K562 (cell line): ENCODE data around the gene P2RX1. TPM values are rescaled to one million over a fixed set of nuclear protein-coding genes. Genes with fewer than 3 reads are reported as not detected.

Experiments
- ATAC-seq: fragments of 200-7000 bp; cut with Tn5 transposase; 3 replicates; pipeline ENCODE4 v1.9.1; 2020; ENCODE audit warnings: moderate library complexity
- BruUV-seq: library from RNA; stranded (reverse); fragments of 400-500 nt; replicated peaks from 2 replicates; lab custom pipeline; 2021; lab: Mats Ljungman, UMichigan
- CTCF ChIA-PET: fragments of 300-600 bp; formaldehyde crosslinking; extraction: SDS; loops from one replicate; lab custom pipeline; 2021; ENCODE audit warnings: low intra/inter-chr PET ratio; lab: Yijun Ruan, JAX
- POLR2A ChIA-PET: fragments of 300-600, 350-650 bp; sonication (Branson Sonifier 250); formaldehyde crosslinking; extraction: SDS; loops from one replicate; lab custom pipeline; 2021; ENCODE audit warnings: antibody characterized with exemption, inconsistent platforms; lab: Yijun Ruan, JAX
- DNase-seq, 4 experiments: peaks; one replicate each; pipeline versions ENCODE4 v3.0.0 to v3.0.0-alpha.2; 2011 to 2018; ENCODE audit warnings: low spot score in 3 of 4, mixed read lengths in 3 of 4; ENCODE audit errors: extremely low read depth in 1 of 4
- FAIRE-seq: peaks from 2 replicates; lab custom pipeline; 2011; peaks lifted over from hg19 to GRCh38; lab: Jason Lieb, UNC
- H2AFZ ChIP-seq: 2 replicates; pipeline ENCODE4 v1.6.0; 2011; ENCODE audit warnings: low read depth, low read length, control low read depth, inconsistent platforms
- H3K27ac ChIP-seq: fragments of 200-600 bp; 3 replicates; pipeline ENCODE4 v1.8.0; 2011; ENCODE audit warnings: low read depth, mild to moderate bottlenecking, control low read depth, inconsistent platforms, low read length, moderate library complexity, mixed read lengths; ENCODE audit errors: extremely low read depth
- H3K27me3 ChIP-seq, 2 experiments: fragments of 300-600 bp in 1 of 2; 2 replicates in 1 of 2; 3 replicates in 1 of 2; pipeline versions ENCODE4 v1.6.0 to v1.8.0; 2011; ENCODE audit warnings: inconsistent platforms in 2 of 2, low read length in 2 of 2, mild to moderate bottlenecking in 1 of 2, mixed read lengths in 1 of 2, moderate library complexity in 1 of 2; ENCODE audit not compliant: control insufficient read depth in 2 of 2, insufficient read depth in 2 of 2
- H3K36me3 ChIP-seq: fragments of 300-600 bp; 3 replicates; pipeline ENCODE4 v1.8.0; 2011; ENCODE audit warnings: mild to moderate bottlenecking, low read length, inconsistent platforms; ENCODE audit not compliant: control insufficient read depth, insufficient read depth
- H3K4me1 ChIP-seq, 2 experiments: fragments of 200-600 bp in 1 of 2; replicated peaks in 1 of 2; 2 replicates in 1 of 2; 3 replicates in 1 of 2; pipeline versions ENCODE4 v1.5.1 to v1.8.0; 2011; ENCODE audit warnings: inconsistent platforms in 2 of 2, low read length in 2 of 2, mild to moderate bottlenecking in 1 of 2, mixed read lengths in 1 of 2, moderate library complexity in 1 of 2; ENCODE audit not compliant: control insufficient read depth in 2 of 2, insufficient read depth in 2 of 2
- H3K4me2 ChIP-seq: 2 replicates; pipeline ENCODE4 v1.6.1; 2011; ENCODE audit warnings: low read length, control low read depth, inconsistent platforms, mixed read lengths; ENCODE audit not compliant: insufficient read depth
- H3K4me3 ChIP-seq: fragments of 200-600 bp; sonication (generic), shearing (Covaris generic); 2 replicates; pipeline ENCODE4 v1.5.1; 2016; ENCODE audit warnings: control low read depth, inconsistent platforms
- H3K79me2 ChIP-seq: fragments of 200-600 bp; 3 replicates; pipeline ENCODE4 v1.8.0; 2011; ENCODE audit warnings: low read length, inconsistent platforms; ENCODE audit not compliant: control insufficient read depth, insufficient read depth
- H3K9ac ChIP-seq, 2 experiments: 2 replicates each; pipeline versions ENCODE4 v1.6.0 to v1.6.1; 2011; ENCODE audit warnings: low read depth in 2 of 2, low read length in 2 of 2, control low read depth in 1 of 2, inconsistent platforms in 1 of 2, mild to moderate bottlenecking in 1 of 2, mixed read lengths in 1 of 2; ENCODE audit not compliant: insufficient read depth in 1 of 2
- H3K9me1 ChIP-seq: one replicate; pipeline ENCODE4 v1.6.0; 2011; ENCODE audit warnings: inconsistent platforms, mild to moderate bottlenecking, low read length, moderate library complexity; ENCODE audit not compliant: control insufficient read depth, insufficient read depth
- H3K9me3 ChIP-seq: replicated peaks from 2 replicates; pipeline ENCODE4 v1.5.1; 2011; ENCODE audit warnings: low read depth, low read length, inconsistent platforms; ENCODE audit not compliant: control insufficient read depth, insufficient read depth
- H4K20me1 ChIP-seq: replicated peaks from 2 replicates; pipeline ENCODE4 v1.6.1; 2011; ENCODE audit warnings: low read length, inconsistent platforms, mixed read lengths; ENCODE audit not compliant: control insufficient read depth, insufficient read depth
- ARID1B ChIP-seq: fragments of 450-650 bp; IDR thresholded peaks from 2 replicates; pipeline ENCODE4 v1.6.1; 2016; ENCODE audit warnings: antibody characterized with exemption, mild to moderate bottlenecking, inconsistent platforms
- CREB3 ChIP-seq: fragments of 450-650 bp; conservative IDR thresholded peaks from 2 replicates; pipeline ENCODE4 v1.6.1; 2016; ENCODE audit warnings: missing genetic modification characterization, low read depth, mild to moderate bottlenecking, missing compliant biosample characterization, moderate library complexity
- CREM ChIP-seq: IDR thresholded peaks from 2 replicates; pipeline ENCODE4 v1.6.1; 2014; ENCODE audit warnings: antibody characterized with exemption, low read depth
- CTBP1 ChIP-seq: fragments of 450-650 bp; IDR thresholded peaks from 2 replicates; pipeline ENCODE4 v1.6.1; 2016; ENCODE audit warnings: borderline replicate concordance
- FIP1L1 ChIP-seq: fragments of 200-400 bp; formaldehyde crosslinking; IDR thresholded peaks from 2 replicates; pipeline ENCODE4 v1.6.1; 2018; ENCODE audit warnings: mild to moderate bottlenecking, low read depth, low read length; ENCODE audit not compliant: poor library complexity, severe bottlenecking
- KAT8 ChIP-seq: fragments of 450-650 bp; IDR thresholded peaks from 2 replicates; pipeline ENCODE4 v1.6.1; 2016; ENCODE audit warnings: low read depth, mild to moderate bottlenecking
- NFIC ChIP-seq: fragments of 450-650 bp; IDR thresholded peaks from 2 replicates; pipeline ENCODE4 v1.6.1; 2017; ENCODE audit warnings: mild to moderate bottlenecking, inconsistent platforms
- SNIP1 ChIP-seq: fragments of 450-650 bp; IDR thresholded peaks from 2 replicates; pipeline ENCODE4 v1.7.1; 2017; ENCODE audit warnings: low read depth, mild to moderate bottlenecking
- ZBTB43 ChIP-seq: sonication (generic); formaldehyde crosslinking; IDR thresholded peaks from 2 replicates; pipeline ENCODE4 v1.8.0; 2023; ENCODE audit warnings: mild to moderate bottlenecking, missing genetic modification reagents
- WGBS: fragments of 100-300 bp; shearing (Covaris generic); methylation state at CpG from one replicate; pipeline ENCODE4 v1.1.6; 2016; ENCODE audit warnings: low coverage, mixed read lengths; ENCODE audit not compliant: insufficient coverage; ENCODE audit errors: missing lambda C conversion rate; 5-methylcytosine and 5-hydroxymethylcytosine counted together
- in situ Hi-C: fragments of 300-500 bp; cut with MboI; formaldehyde crosslinking; loops from 4 replicates; pipeline ENCODE4 v1.15.0; 2018; ENCODE audit warnings: inconsistent platforms, mixed read lengths
- intact Hi-C: fragments of 100-400 bp; cut with micrococcal nuclease; formaldehyde crosslinking; loops from 2 replicates; pipeline ENCODE4 v1.14.2; 2022
- polyA plus RNA-seq, 8 experiments: library from polyadenylated mRNA; depleted of rRNA in 4 of 8; stranded (reverse) in 5 of 8; unstranded in 3 of 8; fragments of >200 nt; fragmentation: Nextera tagmentation in 2 of 8; fragmentation: Illumina TruSeq in 1 of 8; extraction: Ambion mirVana in 2 of 8; extraction: Trizol in 1 of 8; gene quantifications; 2 replicates each; pipeline versions ENCODE4 v1.2.1 to v1.2.3, GENCODE V29; 2011 to 2014; ENCODE audit warnings: inconsistent platforms in 1 of 8, missing spikeins in 1 of 8
- total RNA-seq, 7 experiments: library from RNA; depleted of rRNA in 6 of 7; stranded (reverse); fragments of >200 nt in 6 of 7; fragmentation: Illumina TruSeq in 2 of 7; extraction: Trizol in 2 of 7; gene quantifications; 2 replicates each; pipeline versions ENCODE4 v1.2.1 to v1.2.3, GENCODE V29; 2011 to 2021; ENCODE audit warnings: low replicate concordance in 1 of 7

P2RX1 gene
- total and polyA plus RNA-seq, 9 of the 15 experiments (the other 6 are each of a cell fraction or from before 2014, with no cell fraction given): 0.27 to 20.3 (median 10.3) TPM

GRCh38 chr17:3870871-3871306, 45.4 kb downstream of the P2RX1 start (continued):
- TF ChIP-seq ARID1B (peak; percentile 40; the same call in 1 of the 2 replicates), CTBP1 (peak; percentile 13; the same call in 1 of the 2 replicates), CREM (no peak), CREB3 (tag) (no peak), NFIC (peak; percentile 56; the same call in 1 of the 2 replicates), ZBTB43 (CRISPR knock-in tag) (no peak)
- TF ChIP-seq, all 486 proteins: peak for 9

GRCh38 chr17:3867606-3868005, 48.7 kb downstream of the P2RX1 start:
- ChIA-PET POLR2A (interaction anchor here (0.6 kb wide), 1 partner anchor 11 kb away, joined by 3 read pairs; no protein-coding TSS in a partner anchor), CTCF (no interaction called here)
- FAIRE-seq: no peak
- intact Hi-C loops: no loop called here
- Histone ChIP-seq H3K9me3 (no peaks in the 10 kb centered on the region), H3K9ac (no peak overlapping the region), H3K27me3 (no peaks in the 10 kb centered on the region), H3K9me1 (no peaks in the 10 kb centered on the region), H3K36me3 (peaks cover 9% of the 10 kb centered on the region; the same call in 2 of the 3 replicates), H3K4me2 (no peak overlapping the region), H3K79me2 (no peaks in the 10 kb centered on the region), H3K27ac (no peak overlapping the region)
- no peak for DNase-seq
- no peak for ATAC-seq
- no TSS peak for BruUV-seq
- TF ChIP-seq SNIP1 (no peak), FIP1L1 (no peak), KAT8 (no peak)
- TF ChIP-seq, all 486 proteins: peak for 0
- Histone ChIP-seq H2AFZ (no peak overlapping the region), H3K4me1 (peaks cover 5 to 20% of the 10 kb centered on the region in 2 experiments; a peak in 4 of 5 replicates), H4K20me1 (no peaks in the 10 kb centered on the region), H3K4me3 (no peak overlapping the region)
- WGBS: 59% methylated on average over 7 of the region's 11 CpGs
- in situ Hi-C loops: no loop called here
